DND-41 (cell line): ENCODE measurements around the gene TTLL5.

Experiments
- ATAC-seq: fragments of 200-7000 bp; cut with Tn5 transposase; 3 replicates; pipeline ENCODE4 v1.9.1; 2021; ENCODE audit warnings: low read depth; ENCODE audit not compliant: insufficient read depth
- DNase-seq: peaks from one replicate; pipeline ENCODE4 v3.0.0-alpha.2; 2020
- H2AFZ ChIP-seq: 2 replicates; pipeline ENCODE4 v1.6.0; 2012; ENCODE audit warnings: low read depth, low read length
- H3K27ac ChIP-seq: 2 replicates; pipeline ENCODE4 v1.5.1; 2012; ENCODE audit warnings: low read length, inconsistent platforms
- H3K27me3 ChIP-seq: fragments of 200-600 bp; sonication (generic); 2 replicates; pipeline ENCODE4 v1.6.0; 2012; ENCODE audit warnings: low read length, mild to moderate bottlenecking, inconsistent platforms; ENCODE audit not compliant: insufficient read depth, poor library complexity
- H3K36me3 ChIP-seq: 2 replicates; pipeline ENCODE4 v1.5.1; 2012; ENCODE audit warnings: low read length, inconsistent platforms; ENCODE audit not compliant: insufficient read depth
- H3K4me1 ChIP-seq: 2 replicates; pipeline ENCODE4 v1.5.1; 2012; ENCODE audit warnings: mild to moderate bottlenecking, low read length; ENCODE audit not compliant: insufficient read depth
- H3K4me2 ChIP-seq: 2 replicates; pipeline ENCODE4 v1.6.0; 2012; ENCODE audit warnings: mild to moderate bottlenecking, moderate library complexity, low read length, inconsistent platforms; ENCODE audit not compliant: insufficient read depth
- H3K4me3 ChIP-seq, 2 experiments: fragments of 200-600 bp in 1 of 2; shearing (Covaris generic) in 1 of 2; 2 replicates each; pipeline ENCODE4 v1.5.1; 2012 to 2016; ENCODE audit warnings: inconsistent platforms in 2 of 2, low read length in 2 of 2, mild to moderate bottlenecking in 2 of 2, low read depth in 1 of 2, moderate library complexity in 1 of 2
- H3K79me2 ChIP-seq: 2 replicates; pipeline ENCODE4 v1.6.0; 2012; ENCODE audit warnings: low read length, inconsistent platforms; ENCODE audit not compliant: insufficient read depth
- H3K9ac ChIP-seq: 2 replicates; pipeline ENCODE4 v1.6.0; 2012; ENCODE audit warnings: low read depth, mild to moderate bottlenecking, inconsistent platforms, low read length, moderate library complexity
- H3K9me3 ChIP-seq: 2 replicates; pipeline ENCODE4 v1.5.1; 2012; ENCODE audit warnings: low read length, moderate library complexity, mild to moderate bottlenecking, inconsistent platforms; ENCODE audit not compliant: insufficient read depth, severe bottlenecking
- H4K20me1 ChIP-seq: 2 replicates; pipeline ENCODE4 v1.6.0; 2012; ENCODE audit warnings: low read length; ENCODE audit not compliant: insufficient read depth
- EZH2 ChIP-seq: IDR thresholded peaks from 3 replicates; pipeline ENCODE4 v1.6.1; 2012; ENCODE audit warnings: borderline replicate concordance, low read depth, mild to moderate bottlenecking, moderate library complexity, low read length, inconsistent platforms; ENCODE audit not compliant: severe bottlenecking
- TF ChIP-seq, protein P1 (sequence below): IDR thresholded peaks from 2 replicates; pipeline ENCODE4 v1.5.1; 2012; ENCODE audit warnings: borderline replicate concordance, low read length, moderate library complexity, mild to moderate bottlenecking; ENCODE audit not compliant: poor library complexity, severe bottlenecking; ENCODE audit errors: extremely low read depth

Gene TTLL5

GRCh38 chr14:75967866-75968265 lies 306.8 kb downstream of the TTLL5 start:
- TF ChIP-seq EZH2, result no peak
- TF ChIP-seq, protein P1, sequence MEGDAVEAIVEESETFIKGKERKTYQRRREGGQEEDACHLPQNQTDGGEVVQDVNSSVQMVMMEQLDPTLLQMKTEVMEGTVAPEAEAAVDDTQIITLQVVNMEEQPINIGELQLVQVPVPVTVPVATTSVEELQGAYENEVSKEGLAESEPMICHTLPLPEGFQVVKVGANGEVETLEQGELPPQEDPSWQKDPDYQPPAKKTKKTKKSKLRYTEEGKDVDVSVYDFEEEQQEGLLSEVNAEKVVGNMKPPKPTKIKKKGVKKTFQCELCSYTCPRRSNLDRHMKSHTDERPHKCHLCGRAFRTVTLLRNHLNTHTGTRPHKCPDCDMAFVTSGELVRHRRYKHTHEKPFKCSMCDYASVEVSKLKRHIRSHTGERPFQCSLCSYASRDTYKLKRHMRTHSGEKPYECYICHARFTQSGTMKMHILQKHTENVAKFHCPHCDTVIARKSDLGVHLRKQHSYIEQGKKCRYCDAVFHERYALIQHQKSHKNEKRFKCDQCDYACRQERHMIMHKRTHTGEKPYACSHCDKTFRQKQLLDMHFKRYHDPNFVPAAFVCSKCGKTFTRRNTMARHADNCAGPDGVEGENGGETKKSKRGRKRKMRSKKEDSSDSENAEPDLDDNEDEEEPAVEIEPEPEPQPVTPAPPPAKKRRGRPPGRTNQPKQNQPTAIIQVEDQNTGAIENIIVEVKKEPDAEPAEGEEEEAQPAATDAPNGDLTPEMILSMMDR, result no peak
- Histone ChIP-seq H2AFZ (no peak overlapping the region), H3K27ac (no peak overlapping the region), H3K4me2 (no peak overlapping the region), H3K4me1 (no peaks in the 10 kb centered on the region), H3K79me2 (no peaks in the 10 kb centered on the region), H3K9ac (no peak overlapping the region), H3K36me3 (peaks cover 8% of the 10 kb centered on the region; the same call in 1 of the 2 replicates), H3K27me3 (no peaks in the 10 kb centered on the region), H4K20me1 (no peaks in the 10 kb centered on the region; the same call in 1 of the 2 replicates), H3K9me3 (no peaks in the 10 kb centered on the region), H3K4me3 (no peak overlapping the region)
- ATAC-seq (no peak), DNase-seq (no peak)

GRCh38 chr14:75968456-75968855 lies 307.4 kb downstream of the TTLL5 start:
- TF ChIP-seq, protein P1, result no peak
- no peak for TF ChIP-seq EZH2
- ATAC-seq, result no peak
- DNase-seq, result no peak
- Histone ChIP-seq H4K20me1 (no peaks in the 10 kb centered on the region; the same call in 1 of the 2 replicates), H3K4me3 (no peak overlapping the region), H3K79me2 (no peaks in the 10 kb centered on the region), H3K4me1 (no peaks in the 10 kb centered on the region), H3K27me3 (no peaks in the 10 kb centered on the region), H3K36me3 (peaks cover 8% of the 10 kb centered on the region; the same call in 1 of the 2 replicates), H3K27ac (no peak overlapping the region), H3K4me2 (no peak overlapping the region), H3K9me3 (no peaks in the 10 kb centered on the region), H2AFZ (no peak overlapping the region), H3K9ac (no peak overlapping the region)

DNA sequence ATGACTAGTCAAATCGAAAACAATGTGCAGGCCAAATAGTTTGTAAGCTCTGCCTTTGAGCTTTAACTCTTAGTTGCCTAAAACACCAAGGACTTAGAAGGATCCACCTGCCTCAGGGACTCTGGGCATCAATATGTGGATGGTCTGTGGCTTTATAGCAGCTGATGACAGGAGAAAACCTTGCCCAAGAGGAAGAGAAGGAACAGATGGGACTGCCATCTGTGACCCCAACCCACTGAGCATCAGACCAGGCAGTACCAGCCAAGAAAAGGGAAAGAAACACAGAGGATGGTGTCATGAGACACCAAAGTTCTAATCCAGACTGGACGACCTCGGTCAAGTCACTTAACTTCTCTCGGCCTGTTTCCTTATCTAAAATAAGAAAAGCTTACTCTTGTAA lies 308.1 kb downstream of the TTLL5 start:
- Histone ChIP-seq H4K20me1 (no peaks in the 10 kb centered on the region; the same call in 1 of the 2 replicates), H3K4me3 (no peak overlapping the region), H3K9me3 (no peaks in the 10 kb centered on the region), H3K27ac (no peak overlapping the region), H2AFZ (no peak overlapping the region), H3K9ac (no peak overlapping the region), H3K27me3 (no peaks in the 10 kb centered on the region), H3K4me2 (no peak overlapping the region), H3K36me3 (peaks cover 8% of the 10 kb centered on the region; the same call in 1 of the 2 replicates), H3K4me1 (no peaks in the 10 kb centered on the region), H3K79me2 (no peaks in the 10 kb centered on the region)
- no peak for ATAC-seq
- DNase-seq, result no peak
- TF ChIP-seq, protein P1, result no peak
- no peak for TF ChIP-seq EZH2
